LNCAP (cell line): Measurements from ENCODE around the gene RDH14.

ENCODE experiments used
- TF ChIP-seq, protein P1 (sequence below): fragments of 450-650 bp; IDR thresholded peaks from 2 replicates; pipeline ENCODE4 v1.5.1; 2017; ENCODE audit warnings: mild to moderate bottlenecking

Gene RDH14

DNA sequence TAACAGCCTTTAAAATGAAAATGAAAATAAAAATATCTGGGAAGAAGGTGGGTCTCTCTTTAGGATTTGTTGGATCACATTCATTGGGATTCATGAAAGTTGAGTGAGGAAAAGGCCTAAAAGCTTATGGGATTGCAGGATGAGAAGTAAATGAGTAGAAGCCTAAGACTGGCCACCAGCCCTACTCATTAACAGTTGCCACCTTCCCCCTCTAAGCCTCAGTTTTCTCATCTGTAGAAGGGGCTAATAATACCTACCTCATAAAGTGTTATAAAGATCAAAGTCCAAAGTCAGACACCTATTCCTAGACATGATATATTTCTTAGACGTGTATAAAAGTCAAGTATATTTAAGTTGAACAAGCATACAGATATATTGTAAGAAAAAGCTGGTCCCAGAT lies 23.8 kb downstream of the RDH14 start:
- TF ChIP-seq, protein P1, sequence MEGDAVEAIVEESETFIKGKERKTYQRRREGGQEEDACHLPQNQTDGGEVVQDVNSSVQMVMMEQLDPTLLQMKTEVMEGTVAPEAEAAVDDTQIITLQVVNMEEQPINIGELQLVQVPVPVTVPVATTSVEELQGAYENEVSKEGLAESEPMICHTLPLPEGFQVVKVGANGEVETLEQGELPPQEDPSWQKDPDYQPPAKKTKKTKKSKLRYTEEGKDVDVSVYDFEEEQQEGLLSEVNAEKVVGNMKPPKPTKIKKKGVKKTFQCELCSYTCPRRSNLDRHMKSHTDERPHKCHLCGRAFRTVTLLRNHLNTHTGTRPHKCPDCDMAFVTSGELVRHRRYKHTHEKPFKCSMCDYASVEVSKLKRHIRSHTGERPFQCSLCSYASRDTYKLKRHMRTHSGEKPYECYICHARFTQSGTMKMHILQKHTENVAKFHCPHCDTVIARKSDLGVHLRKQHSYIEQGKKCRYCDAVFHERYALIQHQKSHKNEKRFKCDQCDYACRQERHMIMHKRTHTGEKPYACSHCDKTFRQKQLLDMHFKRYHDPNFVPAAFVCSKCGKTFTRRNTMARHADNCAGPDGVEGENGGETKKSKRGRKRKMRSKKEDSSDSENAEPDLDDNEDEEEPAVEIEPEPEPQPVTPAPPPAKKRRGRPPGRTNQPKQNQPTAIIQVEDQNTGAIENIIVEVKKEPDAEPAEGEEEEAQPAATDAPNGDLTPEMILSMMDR: no peak

DNA sequence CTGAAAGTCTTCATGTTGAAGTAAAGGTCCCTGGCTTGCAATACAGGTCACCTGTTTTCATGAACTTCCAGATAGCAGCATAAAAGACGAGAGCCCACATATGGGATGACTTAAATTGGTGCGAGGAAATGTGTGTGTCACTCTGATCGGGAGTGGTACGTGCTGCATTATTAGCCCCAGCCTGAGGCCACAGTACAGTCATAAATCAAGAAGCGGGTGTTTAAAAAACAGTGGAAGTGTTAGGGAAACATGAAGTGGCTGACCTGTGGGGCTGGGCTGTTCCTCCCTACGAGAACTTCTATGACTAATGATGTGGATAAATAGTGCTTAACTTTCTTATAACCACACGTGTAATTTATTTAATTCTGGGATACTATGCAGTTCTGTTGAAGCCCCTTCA lies 24.4 kb downstream of the RDH14 start:
- TF ChIP-seq, protein P1: no peak

DNA sequence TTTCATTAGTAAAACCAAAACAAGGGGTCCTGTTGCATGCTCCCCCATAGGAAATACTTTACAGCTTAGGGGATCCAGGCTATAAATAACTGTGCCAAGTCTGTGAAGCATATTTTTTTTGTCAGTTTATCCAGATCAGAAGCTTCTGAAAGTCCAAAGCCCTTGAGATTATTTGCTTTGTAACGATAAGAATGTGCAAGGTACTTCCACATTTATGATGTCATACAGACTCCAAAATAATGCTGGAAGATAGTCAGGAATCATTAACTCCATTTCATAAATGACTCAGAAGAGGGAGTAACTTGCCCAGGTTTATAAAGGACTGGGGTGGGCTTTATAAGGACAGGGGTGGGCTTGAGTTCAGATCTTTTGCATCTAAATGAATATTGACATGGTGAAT lies 29.3 kb downstream of the RDH14 start:
- TF ChIP-seq, protein P1: no peak

DNA sequence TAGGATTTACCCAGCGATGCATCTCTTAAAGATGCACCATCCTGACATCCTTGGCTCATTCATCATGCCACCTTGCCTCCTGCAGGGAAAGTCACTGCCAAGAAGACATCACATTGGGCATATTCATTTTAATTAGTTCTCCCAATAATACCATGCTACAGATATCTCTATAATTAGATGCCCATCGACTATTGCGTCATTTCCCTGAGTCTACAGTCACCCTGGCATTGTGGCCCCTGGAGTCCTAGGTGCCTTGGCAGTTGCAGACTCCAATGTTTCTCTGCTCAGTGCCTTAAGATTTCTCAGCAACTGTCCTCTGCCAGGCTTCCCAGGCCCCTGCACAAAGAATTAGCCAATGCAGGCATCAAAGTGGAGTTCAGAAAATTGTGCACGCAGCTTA lies 32.6 kb downstream of the RDH14 start:
- TF ChIP-seq, protein P1: no peak

DNA sequence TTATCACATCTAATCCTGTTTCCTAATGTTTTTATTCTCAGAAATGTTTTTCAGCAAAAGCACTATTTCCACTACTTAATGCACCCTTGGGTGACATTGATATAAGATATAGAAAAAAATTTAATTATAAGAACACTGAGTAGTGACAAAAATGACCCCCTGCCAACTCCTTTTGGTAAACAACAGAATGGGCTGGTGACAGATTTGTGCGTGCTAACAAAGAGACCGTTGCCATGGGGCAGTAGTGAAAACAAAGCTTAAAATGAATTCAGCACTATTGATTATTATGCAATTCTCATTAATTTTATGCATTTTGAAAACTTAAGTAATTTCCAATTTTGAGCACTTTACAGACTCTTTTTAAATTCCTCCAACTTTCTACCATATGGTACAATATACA lies 33.1 kb downstream of the RDH14 start:
- TF ChIP-seq, protein P1: no peak

DNA sequence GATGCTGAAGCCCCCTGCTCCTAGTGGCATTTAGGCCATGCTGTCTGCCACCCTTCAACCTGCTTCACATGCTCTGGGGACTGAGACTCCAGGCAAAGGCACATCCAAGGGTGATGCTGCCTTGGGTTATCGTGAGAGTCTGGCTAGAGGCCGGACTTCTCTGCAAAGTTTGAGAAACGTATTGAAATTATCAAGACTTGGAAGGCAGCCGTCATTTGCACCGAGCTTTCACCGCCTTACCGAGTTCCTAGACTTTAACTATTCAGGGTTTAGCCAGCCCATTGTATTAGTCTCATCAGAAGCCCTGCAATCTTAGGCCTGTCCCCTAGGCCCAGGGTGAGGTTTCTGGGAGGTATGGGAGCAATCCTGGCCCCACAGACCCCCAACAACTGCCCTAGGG lies 34.0 kb downstream of the RDH14 start:
- TF ChIP-seq, protein P1: no peak

DNA sequence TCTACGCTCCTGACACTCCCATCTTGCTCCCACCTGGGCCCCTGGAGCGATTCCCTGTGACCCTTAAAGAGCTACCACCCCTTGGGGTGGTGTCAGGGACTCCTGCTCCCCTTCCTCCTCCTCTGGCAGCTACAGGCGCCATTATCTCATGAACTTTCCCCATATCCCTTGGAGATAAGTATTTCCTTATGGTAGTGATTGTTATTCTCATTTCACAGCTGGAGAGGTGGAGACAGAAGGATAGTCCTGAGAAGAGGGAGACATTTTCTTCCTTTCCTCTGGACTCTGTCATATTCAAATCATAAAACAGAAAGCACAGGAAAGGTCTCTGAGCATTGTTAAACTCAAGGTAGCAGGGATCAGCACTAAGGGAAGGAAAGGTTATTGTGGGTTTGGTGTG lies 34.6 kb downstream of the RDH14 start:
- TF ChIP-seq, protein P1: no peak

DNA sequence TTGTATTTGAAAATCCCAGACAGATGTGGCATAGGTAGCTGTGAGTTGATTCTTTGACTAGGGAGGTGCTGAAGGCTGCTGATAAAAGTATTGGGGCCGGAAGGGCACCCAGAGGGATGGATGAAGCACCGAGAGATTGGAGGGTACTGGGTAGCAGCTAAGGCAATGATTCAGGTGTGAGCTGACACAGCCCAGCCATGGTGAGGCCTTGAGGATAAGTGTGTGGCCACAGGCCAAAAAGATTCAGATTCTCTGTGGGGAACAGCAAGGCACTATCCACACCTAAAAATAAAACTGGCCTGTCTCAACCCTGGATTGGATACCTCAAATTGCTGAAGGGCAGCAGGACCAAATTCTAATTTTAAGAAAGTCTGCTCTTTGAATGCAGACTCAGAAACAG lies 35.2 kb downstream of the RDH14 start:
- TF ChIP-seq, protein P1: no peak
